ENCODE data around the gene LRSAM1.

Gene LRSAM1

DNA sequence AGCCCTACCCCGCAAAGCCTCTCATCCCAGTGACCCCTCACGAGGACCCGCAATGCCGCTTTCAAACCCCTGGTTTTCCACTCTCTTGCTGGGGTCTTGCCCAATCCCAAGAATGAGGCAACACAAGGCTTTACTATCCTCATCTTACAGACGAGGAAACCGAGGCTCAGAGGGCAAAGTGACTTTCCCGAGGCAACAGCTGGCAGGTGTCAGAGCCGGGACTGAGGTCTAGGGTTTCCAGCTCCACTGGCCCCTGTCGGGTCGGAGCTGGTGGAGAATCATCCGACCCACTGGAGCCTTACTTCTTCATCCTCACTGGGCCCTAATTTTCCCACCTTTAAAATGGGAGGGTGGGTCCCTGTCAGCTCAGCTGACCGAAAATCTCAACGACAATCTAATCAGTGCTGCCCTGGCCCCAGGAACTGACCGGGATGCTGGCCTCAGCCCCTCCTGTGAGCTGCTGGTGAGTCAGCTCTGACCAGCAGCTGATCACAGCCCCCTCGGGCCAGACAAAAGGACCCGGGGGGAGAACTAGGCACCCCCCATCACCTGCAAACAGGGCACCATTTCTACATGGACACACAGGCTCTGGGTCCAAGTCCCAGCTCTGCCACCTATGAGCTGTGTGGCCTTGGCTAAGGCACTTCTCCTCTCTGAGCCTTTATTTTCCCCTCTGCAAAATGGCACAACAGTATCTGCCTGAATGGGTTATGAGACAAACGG lies 88.1 kb downstream of the LRSAM1 start:
- no peak for TF ChIP-seq GATA3 (IDR thresholded peaks at IDR 0.05; ENCODE audit: low read depth, low read length)
- TF ChIP-seq GATA2 (IDR thresholded peaks at IDR 0.05; ENCODE audit: low read depth, low read length): no peak

DNA sequence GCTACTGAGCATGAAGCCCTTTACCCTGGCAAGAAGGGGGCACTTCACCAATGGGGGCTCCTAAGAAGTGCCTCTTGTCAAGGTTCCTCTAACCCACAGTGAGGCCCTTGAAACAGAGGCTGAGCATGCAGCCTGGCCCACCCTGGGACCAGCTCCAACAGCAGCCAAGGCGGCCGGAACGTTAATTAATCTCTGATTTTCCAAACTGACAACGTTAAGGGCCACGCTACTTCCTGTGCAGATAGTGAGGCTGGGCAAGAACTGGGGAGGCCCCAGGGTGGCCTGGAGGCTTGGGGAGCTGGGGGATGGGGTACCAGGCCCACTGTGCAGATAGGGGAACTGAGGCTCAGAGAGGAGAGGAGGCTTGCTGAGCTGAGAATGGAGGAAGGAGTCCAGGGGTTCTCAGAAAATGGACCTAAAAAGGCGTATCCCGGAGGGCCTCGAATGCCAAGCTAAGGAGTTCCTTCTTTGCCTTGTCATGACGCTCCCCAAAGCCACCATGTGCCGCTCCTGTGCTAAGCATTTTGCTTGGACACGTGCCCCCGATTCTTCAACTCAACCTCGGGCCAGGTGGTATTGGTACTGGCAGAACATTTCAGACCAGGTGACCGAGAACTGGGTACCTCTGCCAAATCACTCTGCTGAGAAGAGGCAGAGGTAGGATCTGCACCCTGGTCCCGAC lies 88.8 kb downstream of the LRSAM1 start:
- TF ChIP-seq GATA2 (IDR thresholded peaks at IDR 0.05; ENCODE audit: low read depth, low read length) (no peak), GATA3 (IDR thresholded peaks at IDR 0.05; ENCODE audit: low read depth, low read length) (no peak)

DNA sequence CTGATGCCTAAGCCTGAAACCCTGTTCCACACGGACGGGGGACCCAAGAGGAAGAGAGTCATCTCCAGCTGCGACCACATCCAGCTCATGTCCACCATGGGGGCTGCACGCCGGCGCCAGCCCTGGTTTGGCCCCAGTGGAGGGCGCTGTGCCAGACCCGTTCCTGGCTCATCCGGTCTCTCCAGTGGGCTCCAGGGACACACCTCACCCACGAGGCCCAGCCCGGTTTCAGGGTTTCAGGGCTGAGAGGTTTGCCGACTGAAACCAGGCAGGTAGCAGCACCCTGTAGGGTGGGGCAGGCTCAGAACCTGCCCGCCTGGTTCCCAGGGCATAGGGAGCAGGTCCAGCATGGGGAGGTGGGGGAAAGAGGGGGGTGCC lies 89.3 kb downstream of the LRSAM1 start:
- TF ChIP-seq GATA2 (IDR thresholded peaks at IDR 0.05; ENCODE audit: low read depth, low read length): no peak
- no peak for TF ChIP-seq GATA3 (IDR thresholded peaks at IDR 0.05; ENCODE audit: low read depth, low read length)

DNA sequence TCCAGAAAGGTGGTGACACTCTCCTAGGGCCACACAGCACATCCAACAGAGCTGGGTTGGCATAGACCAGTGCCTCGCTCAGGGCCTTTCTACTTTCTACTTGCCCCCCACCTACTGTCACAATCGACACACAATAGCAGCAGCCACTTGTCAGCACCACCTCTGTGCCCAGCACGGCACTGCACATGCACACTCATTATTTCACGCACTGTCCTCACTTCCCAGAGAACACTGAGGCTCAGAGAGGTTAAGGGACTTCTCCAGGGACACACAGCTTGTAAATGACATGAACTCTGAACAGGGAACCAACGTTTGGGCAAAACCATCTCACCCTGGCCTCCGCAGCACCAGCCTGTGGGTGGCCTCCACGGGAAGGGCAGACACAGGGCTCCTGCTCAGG lies 89.9 kb downstream of the LRSAM1 start:
- TF ChIP-seq GATA3 (IDR thresholded peaks at IDR 0.05; ENCODE audit: low read depth, low read length) (no peak), GATA2 (IDR thresholded peaks at IDR 0.05; ENCODE audit: low read depth, low read length) (no peak)

DNA sequence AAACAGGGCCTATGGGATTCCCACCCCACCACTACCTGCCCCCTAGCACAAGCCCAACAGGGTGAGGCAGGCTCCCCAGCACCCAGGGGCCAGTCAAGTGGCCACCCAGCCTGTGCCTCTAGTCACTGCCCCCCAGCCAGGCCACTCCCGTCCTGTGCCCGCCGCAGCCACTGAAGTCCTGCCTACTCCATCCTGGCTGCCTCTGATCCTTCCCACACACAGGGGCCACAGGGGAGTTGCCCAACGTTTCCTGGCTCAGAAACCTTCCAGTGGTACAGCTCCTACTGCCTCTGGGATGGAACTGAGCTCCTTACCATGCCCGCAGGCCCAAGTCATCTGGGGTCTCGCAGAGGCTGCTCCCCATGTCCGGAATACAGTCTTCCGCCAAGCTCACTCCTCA lies 90.6 kb downstream of the LRSAM1 start:
- TF ChIP-seq GATA2 (IDR thresholded peaks at IDR 0.05; ENCODE audit: low read depth, low read length): no peak
- TF ChIP-seq GATA3 (IDR thresholded peaks at IDR 0.05; ENCODE audit: low read depth, low read length): no peak

DNA sequence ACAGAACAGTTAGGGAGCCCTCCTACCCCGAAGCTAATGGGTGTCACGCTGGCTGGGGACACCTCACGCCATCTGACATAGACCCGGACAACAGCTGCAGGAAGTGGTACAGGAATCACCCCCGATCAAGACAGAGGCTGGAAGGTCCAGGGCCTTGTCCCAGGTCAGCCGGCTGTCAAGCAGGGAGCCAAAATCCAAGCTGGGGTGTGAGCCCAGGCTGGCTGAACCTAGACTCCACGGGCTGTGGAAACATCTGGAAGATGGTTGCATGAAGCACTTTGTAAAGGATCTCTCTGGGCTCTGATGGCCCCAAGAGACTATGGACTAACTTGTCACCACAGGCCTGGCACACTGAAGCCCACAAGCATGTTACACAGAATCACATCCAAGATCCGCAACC lies 91.9 kb downstream of the LRSAM1 start:
- no peak for TF ChIP-seq GATA3 (IDR thresholded peaks at IDR 0.05; ENCODE audit: low read depth, low read length)
- no peak for TF ChIP-seq GATA2 (IDR thresholded peaks at IDR 0.05; ENCODE audit: low read depth, low read length)

DNA sequence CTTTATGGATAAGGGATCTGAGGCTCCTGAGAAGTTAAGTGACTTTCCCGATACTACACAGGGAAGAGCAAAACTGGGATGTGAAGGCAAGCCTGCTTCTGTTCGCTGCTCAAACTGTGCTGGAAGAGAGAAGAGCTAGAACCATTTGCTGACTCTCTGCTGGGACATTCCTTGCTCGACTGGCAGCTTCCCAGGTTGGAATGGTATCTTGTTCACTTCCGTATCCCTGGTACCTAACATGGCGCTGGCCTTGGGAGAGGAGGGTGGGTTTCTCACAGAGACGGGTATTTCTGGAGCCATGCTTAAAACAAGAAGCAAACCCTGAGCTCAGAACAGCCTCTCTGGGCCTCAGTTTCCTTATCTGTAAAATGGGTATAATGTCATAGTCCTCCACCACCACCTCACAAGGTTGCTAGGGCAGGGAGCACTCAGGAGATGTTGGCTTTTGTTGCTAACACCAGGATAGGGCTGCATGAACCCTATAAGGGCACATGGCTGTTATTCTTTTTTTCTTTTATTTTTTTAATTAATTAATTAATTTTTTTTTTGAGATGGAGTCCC lies 92.7 kb downstream of the LRSAM1 start:
- TF ChIP-seq GATA3 (IDR thresholded peaks at IDR 0.05; ENCODE audit: low read depth, low read length): no peak
- TF ChIP-seq GATA2 (IDR thresholded peaks at IDR 0.05; ENCODE audit: low read depth, low read length): no peak

DNA sequence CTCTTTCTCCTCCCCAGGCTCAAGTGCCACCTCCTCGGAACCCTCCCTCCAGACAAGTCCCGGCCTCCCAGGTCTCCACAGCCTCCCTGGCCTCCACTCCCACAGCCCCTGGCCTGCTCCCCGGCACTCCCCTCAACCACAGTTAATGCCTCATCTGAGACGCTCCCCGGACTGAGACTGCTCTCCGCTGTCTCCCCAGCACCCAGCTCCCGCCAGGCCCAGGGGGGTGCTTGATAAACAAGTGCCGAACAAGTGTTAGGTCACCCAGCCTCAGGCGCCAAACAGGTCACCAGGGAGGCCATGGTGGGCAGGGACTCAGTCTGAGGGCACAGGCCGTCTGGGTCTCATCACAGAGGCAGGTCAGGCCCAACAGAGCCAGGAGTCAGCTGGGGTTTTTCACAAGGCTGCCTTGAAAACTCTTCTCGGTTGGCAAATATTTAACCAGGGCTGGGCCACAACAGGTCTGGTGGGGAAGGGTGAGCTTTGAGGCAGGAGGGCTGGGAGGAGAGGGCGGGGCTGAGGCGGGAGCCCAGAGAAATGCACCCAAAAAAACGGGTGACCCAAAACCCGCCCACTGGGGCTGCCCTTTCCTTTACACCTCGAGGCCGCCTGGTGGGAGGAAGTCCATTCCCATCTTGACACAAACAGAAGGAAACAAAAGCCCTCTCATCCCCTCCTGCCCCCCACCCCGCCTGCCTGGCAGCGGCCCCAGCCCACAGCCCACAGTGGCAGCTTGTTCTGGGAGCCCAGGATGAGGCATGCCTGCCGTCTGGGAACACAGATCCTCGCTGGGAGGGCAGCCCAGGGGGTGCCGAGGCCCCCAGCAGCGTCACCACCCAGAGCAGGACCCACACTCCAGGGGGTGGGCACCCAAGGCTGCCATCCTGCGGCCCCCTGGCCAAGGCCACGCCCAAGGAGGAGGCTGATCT lies 94.2 kb downstream of the LRSAM1 start:
- TF ChIP-seq GATA2 (IDR thresholded peaks at IDR 0.05; ENCODE audit: low read depth, low read length) (no peak), GATA3 (IDR thresholded peaks at IDR 0.05; ENCODE audit: low read depth, low read length) (no peak)

DNA sequence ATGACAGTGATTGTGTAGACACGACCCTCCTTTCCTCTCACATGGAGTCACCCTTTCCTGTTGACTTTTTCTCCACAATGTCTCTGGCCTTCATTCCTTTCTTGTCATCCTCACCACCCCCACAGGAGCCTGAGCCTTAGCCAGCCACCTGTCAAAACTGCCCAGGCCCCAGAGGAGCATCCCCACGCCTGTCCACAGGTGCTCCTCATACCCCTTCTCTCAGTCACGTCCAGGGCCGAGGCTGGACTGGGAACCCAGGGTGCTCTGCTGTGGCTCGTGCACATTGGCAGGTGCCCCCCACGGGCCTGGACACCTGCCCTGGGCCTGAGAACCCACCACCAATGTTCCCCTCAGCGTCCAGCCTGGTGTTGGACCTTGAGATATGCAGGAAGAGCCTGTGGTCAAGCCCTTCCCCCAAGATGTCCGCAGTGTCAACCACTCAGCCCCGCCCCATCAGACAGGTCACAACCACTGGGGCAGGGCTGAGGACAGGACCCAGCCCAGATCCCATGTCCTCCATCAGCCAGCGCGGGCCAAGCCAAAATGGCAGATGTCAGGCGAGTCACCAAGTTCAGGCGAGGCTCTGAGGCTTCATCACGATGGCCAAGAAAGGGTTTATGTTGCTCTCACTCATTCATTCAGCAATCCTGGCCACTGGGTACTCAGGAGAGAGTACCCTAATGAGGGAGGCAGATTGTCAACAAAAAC lies 95.0 kb downstream of the LRSAM1 start:
- TF ChIP-seq GATA2 (IDR thresholded peaks at IDR 0.05; ENCODE audit: low read depth, low read length): no peak
- TF ChIP-seq GATA3 (IDR thresholded peaks at IDR 0.05; ENCODE audit: low read depth, low read length): no peak

DNA sequence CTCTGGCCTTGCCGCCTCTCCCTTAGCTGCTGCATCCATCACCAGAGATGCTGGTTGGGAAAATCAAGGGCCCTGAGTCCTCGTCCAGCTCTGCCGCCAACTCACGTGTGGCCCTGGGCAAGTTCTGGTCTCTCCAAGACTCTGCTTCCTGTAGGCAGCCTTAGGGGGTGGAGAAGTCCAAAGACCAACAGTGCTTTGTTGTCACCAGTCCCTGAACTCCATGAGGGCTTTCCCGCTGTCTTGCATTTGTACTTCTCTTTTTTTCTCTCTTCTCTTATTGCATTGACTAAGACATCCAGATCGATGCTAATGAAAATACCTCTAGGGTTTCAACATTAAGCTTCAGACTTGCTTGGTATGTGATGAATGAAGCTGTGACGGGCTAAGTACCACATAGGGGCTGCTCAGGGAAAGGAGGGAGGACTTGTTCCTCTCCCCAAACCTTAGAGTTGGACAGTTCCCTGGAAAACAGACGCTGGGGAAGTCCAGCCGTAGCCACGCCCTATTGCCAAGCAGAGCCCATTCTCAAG lies 97.1 kb downstream of the LRSAM1 start:
- no peak for TF ChIP-seq GATA3 (IDR thresholded peaks at IDR 0.05; ENCODE audit: low read depth, low read length)
- TF ChIP-seq GATA2 (IDR thresholded peaks at IDR 0.05; ENCODE audit: low read depth, low read length): no peak

DNA sequence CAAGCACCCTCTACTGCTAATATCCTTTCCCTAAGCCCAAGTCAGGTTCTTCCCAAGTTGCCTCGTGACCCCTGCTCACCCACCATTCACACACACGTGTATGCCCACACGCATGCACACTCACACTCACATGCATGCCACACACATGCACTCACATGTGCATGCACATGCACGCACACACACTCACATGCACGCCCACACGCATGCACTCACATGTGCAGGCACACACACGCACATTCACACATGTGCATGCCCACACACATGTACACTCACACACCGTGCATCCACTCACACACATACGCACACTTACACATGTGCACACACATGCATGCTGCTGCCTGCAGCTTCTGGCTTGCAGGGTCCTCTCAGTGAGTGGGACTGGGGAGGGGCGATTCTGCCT lies 97.9 kb downstream of the LRSAM1 start:
- no peak for TF ChIP-seq GATA3 (IDR thresholded peaks at IDR 0.05; ENCODE audit: low read depth, low read length)
- no peak for TF ChIP-seq GATA2 (IDR thresholded peaks at IDR 0.05; ENCODE audit: low read depth, low read length)

DNA sequence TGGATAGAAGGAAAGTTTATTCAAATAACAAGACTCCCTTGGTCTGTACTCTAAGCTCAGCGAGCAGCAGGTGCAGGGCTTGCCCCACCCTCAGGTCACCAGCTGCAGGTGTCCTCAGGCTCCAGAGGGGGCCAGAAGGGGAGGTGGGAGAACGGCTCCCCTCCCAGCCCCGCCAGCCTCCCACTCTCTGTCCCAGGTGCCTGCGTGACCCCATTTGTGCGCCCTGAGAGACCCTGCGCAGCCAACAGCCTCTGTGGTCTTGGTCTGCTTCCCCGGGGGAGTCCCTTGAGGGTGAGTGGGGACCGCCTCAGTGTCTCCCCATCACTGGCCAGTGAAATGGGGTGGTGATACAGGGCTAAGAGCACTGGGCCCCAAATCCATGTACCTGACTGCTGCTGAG lies 98.4 kb downstream of the LRSAM1 start:
- TF ChIP-seq GATA2 (IDR thresholded peaks at IDR 0.05; ENCODE audit: low read depth, low read length) (no peak), GATA3 (IDR thresholded peaks at IDR 0.05; ENCODE audit: low read depth, low read length) (no peak)

DNA sequence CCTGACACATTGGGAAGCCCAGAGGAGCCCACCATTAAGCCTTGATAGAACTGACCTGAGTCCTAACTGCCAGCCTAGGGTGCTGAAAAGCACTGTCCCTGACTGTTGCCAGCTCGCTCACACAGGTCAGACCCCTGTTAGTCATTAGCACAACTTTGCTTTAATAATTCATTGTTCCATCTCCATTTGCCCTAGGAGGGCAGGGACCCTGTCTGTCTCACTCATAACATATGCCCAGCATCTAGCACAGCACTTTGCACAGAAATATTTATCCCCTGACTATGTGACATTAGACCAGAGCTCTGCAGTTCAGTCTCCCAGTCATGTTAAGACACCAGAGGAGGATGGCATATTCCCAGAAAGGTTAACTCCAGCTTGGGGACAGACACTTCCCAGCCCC lies 99.0 kb downstream of the LRSAM1 start:
- TF ChIP-seq GATA3 (IDR thresholded peaks at IDR 0.05; ENCODE audit: low read depth, low read length): no peak
- TF ChIP-seq GATA2 (IDR thresholded peaks at IDR 0.05; ENCODE audit: low read depth, low read length): no peak

Measured in SH-SY5Y (cell line).